Loucy (cell line): Measurements from ENCODE around the gene GRWD1.

Experiments used
- EZH2phosphoT487 ChIP-seq: fragments of 200-600 bp; IDR thresholded peaks from 2 replicates; pipeline ENCODE4 v1.6.1; 2018; ENCODE audit warnings: antibody characterized with exemption, mild to moderate bottlenecking, moderate library complexity, borderline replicate concordance
- TF ChIP-seq, protein P1 (sequence below): fragments of 200-600 bp; sonication (generic); conservative IDR thresholded peaks from 2 replicates; pipeline ENCODE4 v1.5.1; 2014; ENCODE audit warnings: mild to moderate bottlenecking, antibody characterized with exemption, low read length

DNA sequence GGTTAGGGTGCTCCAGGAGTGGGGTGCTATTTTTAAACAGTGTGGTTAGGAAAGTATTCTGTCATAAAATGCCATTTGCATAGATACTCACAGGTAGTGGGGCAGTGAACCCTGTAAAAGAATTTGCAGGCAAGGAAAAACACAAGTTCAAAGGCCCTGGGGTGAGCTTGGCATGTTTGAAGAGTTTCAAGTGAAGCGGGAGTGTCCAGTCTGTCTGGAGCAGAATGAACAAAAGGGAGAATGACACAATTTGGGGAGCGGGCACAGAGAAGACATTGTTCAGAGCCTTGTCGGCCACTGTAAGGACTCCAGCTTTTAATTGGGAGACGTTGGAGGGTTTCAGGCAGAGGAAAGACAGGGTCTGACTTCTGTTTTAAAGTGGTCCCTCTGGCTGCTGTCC is 2.8 kb downstream of the GRWD1 start:
- TF ChIP-seq, protein P1, sequence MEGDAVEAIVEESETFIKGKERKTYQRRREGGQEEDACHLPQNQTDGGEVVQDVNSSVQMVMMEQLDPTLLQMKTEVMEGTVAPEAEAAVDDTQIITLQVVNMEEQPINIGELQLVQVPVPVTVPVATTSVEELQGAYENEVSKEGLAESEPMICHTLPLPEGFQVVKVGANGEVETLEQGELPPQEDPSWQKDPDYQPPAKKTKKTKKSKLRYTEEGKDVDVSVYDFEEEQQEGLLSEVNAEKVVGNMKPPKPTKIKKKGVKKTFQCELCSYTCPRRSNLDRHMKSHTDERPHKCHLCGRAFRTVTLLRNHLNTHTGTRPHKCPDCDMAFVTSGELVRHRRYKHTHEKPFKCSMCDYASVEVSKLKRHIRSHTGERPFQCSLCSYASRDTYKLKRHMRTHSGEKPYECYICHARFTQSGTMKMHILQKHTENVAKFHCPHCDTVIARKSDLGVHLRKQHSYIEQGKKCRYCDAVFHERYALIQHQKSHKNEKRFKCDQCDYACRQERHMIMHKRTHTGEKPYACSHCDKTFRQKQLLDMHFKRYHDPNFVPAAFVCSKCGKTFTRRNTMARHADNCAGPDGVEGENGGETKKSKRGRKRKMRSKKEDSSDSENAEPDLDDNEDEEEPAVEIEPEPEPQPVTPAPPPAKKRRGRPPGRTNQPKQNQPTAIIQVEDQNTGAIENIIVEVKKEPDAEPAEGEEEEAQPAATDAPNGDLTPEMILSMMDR, result no peak
- no peak for TF ChIP-seq EZH2phosphoT487
